HEK293 (cell line): Measurements from ENCODE around the gene DEDD2.
"Not testable (repeated sequence)": the region's sequence is repeated elsewhere in the genome, so short reads cannot be mapped to it uniquely, and the experiment has no call there.

Experiments
- CTCF ChIA-PET: fragments of 350-600 bp; formaldehyde crosslinking; extraction: SDS; loops from one replicate; lab custom pipeline; 2021; ENCODE audit warnings: antibody characterized with exemption; lab: Yijun Ruan, JAX
- POLR2A ChIA-PET: fragments of 300-600 bp; formaldehyde crosslinking; extraction: SDS; loops from one replicate; lab custom pipeline; 2020; ENCODE audit warnings: antibody characterized with exemption, inconsistent platforms; lab: Yijun Ruan, JAX
- H3K27ac ChIP-seq: fragments of 200-500 bp; sonication (Bioruptor generic); 2 replicates; pipeline ENCODE4 v1.5.1; 2014; ENCODE audit warnings: low read depth, low read length, control low read depth, inconsistent platforms; ENCODE audit errors: extremely low read depth
- H3K36me3 ChIP-seq, 2 experiments: fragments of 200-500 bp in 1 of 2; sonication (Bioruptor generic) in 1 of 2; 1 replicate in 1 of 2; 2 replicates in 1 of 2; pipeline ENCODE4 v1.5.1; 2014 to 2017; ENCODE audit warnings: inconsistent platforms in 2 of 2, low read length in 2 of 2; ENCODE audit not compliant: control insufficient read depth in 2 of 2, insufficient read depth in 1 of 2
- H3K4me1 ChIP-seq: fragments of 200-500 bp; sonication (Bioruptor generic); 2 replicates; pipeline ENCODE4 v1.5.1; 2014; ENCODE audit warnings: mild to moderate bottlenecking, low read length, inconsistent platforms; ENCODE audit not compliant: control insufficient read depth, insufficient read depth
- H3K4me3 ChIP-seq: 2 replicates; pipeline ENCODE4 v1.5.1; 2011; ENCODE audit warnings: low read depth, mild to moderate bottlenecking, control low read depth, low read length, moderate library complexity
- H3K9me3 ChIP-seq: fragments of 200-500 bp; sonication (Bioruptor generic); 2 replicates; pipeline ENCODE4 v1.5.1; 2014; ENCODE audit warnings: low read depth, low read length, inconsistent platforms; ENCODE audit not compliant: control insufficient read depth, insufficient read depth
- GLI2 ChIP-seq: fragments of 450-650 bp; formaldehyde crosslinking; IDR thresholded peaks from 2 replicates; pipeline ENCODE4; 2017; ENCODE audit warnings: missing biosample characterization, missing genetic modification characterization, low read depth, borderline replicate concordance
- KLF9 ChIP-seq: fragments of 450-650 bp; formaldehyde crosslinking; IDR thresholded peaks from 2 replicates; pipeline ENCODE4 v1.5.1; 2016; ENCODE audit warnings: missing biosample characterization, missing genetic modification characterization, low read depth
- REPIN1 ChIP-seq: fragments of 450-650 bp; formaldehyde crosslinking; IDR thresholded peaks from 2 replicates; pipeline ENCODE4 v1.5.1; 2017; ENCODE audit warnings: missing biosample characterization, missing genetic modification characterization, low read depth
- YY1 ChIP-seq: fragments of 450-650 bp; formaldehyde crosslinking; IDR thresholded peaks from 2 replicates; pipeline ENCODE4 v1.5.1; 2018; ENCODE audit warnings: missing biosample characterization, missing genetic modification characterization
- ZBTB17 ChIP-seq: fragments of 450-650 bp; formaldehyde crosslinking; IDR thresholded peaks from 2 replicates; pipeline ENCODE4 v1.5.1; 2016; ENCODE audit warnings: missing biosample characterization, missing genetic modification characterization
- ZBTB20 ChIP-seq: fragments of 450-650 bp; formaldehyde crosslinking; IDR thresholded peaks from 2 replicates; pipeline ENCODE4 v1.5.1; 2016; ENCODE audit warnings: missing biosample characterization, missing genetic modification characterization
- ZFP69B ChIP-seq: fragments of 450-650 bp; formaldehyde crosslinking; IDR thresholded peaks from 2 replicates; pipeline ENCODE4 v1.5.1; 2016; ENCODE audit warnings: missing biosample characterization, missing genetic modification characterization
- ZNF114 ChIP-seq: fragments of 450-650 bp; formaldehyde crosslinking; IDR thresholded peaks from 2 replicates; pipeline ENCODE4 v1.5.0; 2017; ENCODE audit warnings: missing biosample characterization, missing genetic modification characterization
- ZNF211 ChIP-seq: fragments of 450-650 bp; formaldehyde crosslinking; IDR thresholded peaks from 2 replicates; pipeline ENCODE4 v1.5.1; 2016; ENCODE audit warnings: low read depth, missing biosample characterization, missing genetic modification characterization
- ZNF350 ChIP-seq: fragments of 450-650 bp; formaldehyde crosslinking; IDR thresholded peaks from 2 replicates; pipeline ENCODE4 v1.5.0; 2017; ENCODE audit warnings: missing biosample characterization, mild to moderate bottlenecking, missing genetic modification characterization
- ZNF391 ChIP-seq: fragments of 450-650 bp; formaldehyde crosslinking; IDR thresholded peaks from 2 replicates; pipeline ENCODE4 v1.5.1; 2016; ENCODE audit warnings: low read depth, missing biosample characterization, missing genetic modification characterization, borderline replicate concordance
- ZNF416 ChIP-seq: fragments of 450-650 bp; formaldehyde crosslinking; IDR thresholded peaks from 2 replicates; pipeline ENCODE4 v1.5.1; 2016; ENCODE audit warnings: missing biosample characterization, missing genetic modification characterization
- ZNF423 ChIP-seq: fragments of 450-650 bp; formaldehyde crosslinking; IDR thresholded peaks from 2 replicates; pipeline ENCODE4 v1.5.1; 2016; ENCODE audit warnings: missing biosample characterization, missing genetic modification characterization
- ZNF48 ChIP-seq: fragments of 450-650 bp; formaldehyde crosslinking; IDR thresholded peaks from 2 replicates; pipeline ENCODE4 v1.5.1; 2016; ENCODE audit warnings: missing biosample characterization, missing genetic modification characterization
- ZNF510 ChIP-seq: fragments of 450-650 bp; formaldehyde crosslinking; IDR thresholded peaks from 2 replicates; pipeline ENCODE4 v1.5.1; 2018; ENCODE audit warnings: mild to moderate bottlenecking, missing genetic modification characterization, missing biosample characterization; ENCODE audit not compliant: insufficient replicate concordance
- ZNF514 ChIP-seq: fragments of 450-650 bp; formaldehyde crosslinking; IDR thresholded peaks from 2 replicates; pipeline ENCODE4 v1.5.1; 2016; ENCODE audit warnings: missing biosample characterization, missing genetic modification characterization
- ZNF561 ChIP-seq: fragments of 450-650 bp; IDR thresholded peaks from 2 replicates; pipeline ENCODE4 v1.5.1; 2018; ENCODE audit warnings: missing biosample characterization, missing genetic modification characterization, borderline replicate concordance
- ZNF624 ChIP-seq: fragments of 450-650 bp; formaldehyde crosslinking; IDR thresholded peaks from 2 replicates; pipeline ENCODE4 v1.5.1; 2017; ENCODE audit warnings: missing biosample characterization, missing genetic modification characterization
- ZNF664 ChIP-seq: fragments of 450-650 bp; formaldehyde crosslinking; IDR thresholded peaks from 2 replicates; pipeline ENCODE4 v1.5.1; 2016; ENCODE audit warnings: missing biosample characterization, missing genetic modification characterization
- ZNF670 ChIP-seq: fragments of 450-650 bp; formaldehyde crosslinking; IDR thresholded peaks from 2 replicates; pipeline ENCODE4 v1.5.1; 2016; ENCODE audit warnings: missing biosample characterization, missing genetic modification characterization, low read depth
- ZNF701 ChIP-seq: fragments of 450-650 bp; formaldehyde crosslinking; IDR thresholded peaks from 2 replicates; pipeline ENCODE4 v1.5.1; 2016; ENCODE audit warnings: missing biosample characterization, missing genetic modification characterization
- ZNF707 ChIP-seq: fragments of 450-650 bp; formaldehyde crosslinking; IDR thresholded peaks from 2 replicates; pipeline ENCODE4 v1.5.1; 2016; ENCODE audit warnings: missing biosample characterization, missing genetic modification characterization
- ZNF768 ChIP-seq: fragments of 450-650 bp; formaldehyde crosslinking; IDR thresholded peaks from 2 replicates; pipeline ENCODE4 v1.5.1; 2018; ENCODE audit warnings: missing biosample characterization, mild to moderate bottlenecking, missing genetic modification characterization
- ZNF830 ChIP-seq: fragments of 450-650 bp; IDR thresholded peaks from 2 replicates; pipeline ENCODE4 v1.5.0; 2018; ENCODE audit warnings: missing biosample characterization, missing genetic modification characterization, low read depth, mild to moderate bottlenecking, moderate library complexity
- ZSCAN30 ChIP-seq: fragments of 450-650 bp; IDR thresholded peaks from 2 replicates; pipeline ENCODE4 v1.5.1; 2018; ENCODE audit warnings: missing biosample characterization, mild to moderate bottlenecking, missing genetic modification characterization, moderate library complexity
- TF ChIP-seq, protein P1 (sequence below): fragments of 450-650 bp; formaldehyde crosslinking; IDR thresholded peaks from 2 replicates; pipeline ENCODE4 v1.5.1; 2016; ENCODE audit warnings: missing biosample characterization, missing genetic modification characterization
- TF ChIP-seq, protein P2 (sequence below): fragments of 450-650 bp; formaldehyde crosslinking; IDR thresholded peaks from 2 replicates; pipeline ENCODE4 v1.5.1; 2016; ENCODE audit warnings: missing biosample characterization, missing genetic modification characterization
- TF ChIP-seq, protein P3 (sequence below): fragments of 450-650 bp; formaldehyde crosslinking; IDR thresholded peaks from 2 replicates; pipeline ENCODE4 v1.5.1; 2016; ENCODE audit warnings: missing biosample characterization, missing genetic modification characterization
- TF ChIP-seq, protein P4 (sequence below): fragments of 450-650 bp; formaldehyde crosslinking; IDR thresholded peaks from 2 replicates; pipeline ENCODE4 v1.5.1; 2016; ENCODE audit warnings: missing biosample characterization, missing genetic modification characterization

DEDD2 gene

DNA sequence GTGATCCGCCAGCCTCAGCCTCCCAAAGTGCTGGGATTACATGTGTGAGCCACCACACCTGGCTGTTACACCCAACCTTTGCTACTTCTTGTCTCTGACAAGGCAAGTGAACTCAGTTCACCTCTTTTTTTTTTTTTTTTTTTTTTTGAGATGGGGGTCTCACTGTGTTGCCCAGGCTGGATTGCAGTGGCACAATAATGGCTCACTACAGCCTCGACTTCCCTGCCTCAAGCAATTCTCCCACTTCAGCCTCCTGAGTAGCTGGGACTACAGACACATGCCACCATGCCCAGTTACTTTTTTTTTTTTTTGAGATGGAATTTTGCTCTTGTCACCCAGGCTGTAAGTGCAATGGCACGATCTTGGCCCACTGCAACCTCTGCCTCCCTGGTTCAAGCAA is 40.4 kb upstream of the DEDD2 start:
- not testable (repeated sequence) for H3K9me3 ChIP-seq, H3K4me3 ChIP-seq, H3K27ac ChIP-seq, H3K36me3 ChIP-seq
- TF ChIP-seq, protein P1, sequence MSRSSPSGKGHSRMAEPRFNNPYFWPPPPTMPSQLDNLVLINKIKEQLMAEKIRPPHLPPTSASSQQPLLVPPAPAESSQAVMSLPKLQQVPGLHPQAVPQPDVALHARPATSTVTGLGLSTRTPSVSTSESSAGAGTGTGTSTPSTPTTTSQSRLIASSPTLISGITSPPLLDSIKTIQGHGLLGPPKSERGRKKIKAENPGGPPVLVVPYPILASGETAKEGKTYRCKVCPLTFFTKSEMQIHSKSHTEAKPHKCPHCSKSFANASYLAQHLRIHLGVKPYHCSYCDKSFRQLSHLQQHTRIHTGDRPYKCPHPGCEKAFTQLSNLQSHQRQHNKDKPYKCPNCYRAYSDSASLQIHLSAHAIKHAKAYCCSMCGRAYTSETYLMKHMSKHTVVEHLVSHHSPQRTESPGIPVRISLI (tag by site-specific recombination) = peak; percentile 75; the same call in 1 of the 2 replicates
- ChIA-PET CTCF (interaction anchor here (0.6 to 4.9 kb wide), 6 partner anchors 12 to 122 kb away, joined by 3 to 23 read pairs (median 4); partner anchors contain the start of gene GSK3A), POLR2A (interaction anchor here (0.6 to 1.1 kb wide), 6 partner anchors 10 to 892 kb away, joined by 3 to 11 read pairs (median 6); no protein-coding TSS in a partner anchor)
- peaks cover 13% of the 10 kb centered on the region for H3K4me1 ChIP-seq

DNA sequence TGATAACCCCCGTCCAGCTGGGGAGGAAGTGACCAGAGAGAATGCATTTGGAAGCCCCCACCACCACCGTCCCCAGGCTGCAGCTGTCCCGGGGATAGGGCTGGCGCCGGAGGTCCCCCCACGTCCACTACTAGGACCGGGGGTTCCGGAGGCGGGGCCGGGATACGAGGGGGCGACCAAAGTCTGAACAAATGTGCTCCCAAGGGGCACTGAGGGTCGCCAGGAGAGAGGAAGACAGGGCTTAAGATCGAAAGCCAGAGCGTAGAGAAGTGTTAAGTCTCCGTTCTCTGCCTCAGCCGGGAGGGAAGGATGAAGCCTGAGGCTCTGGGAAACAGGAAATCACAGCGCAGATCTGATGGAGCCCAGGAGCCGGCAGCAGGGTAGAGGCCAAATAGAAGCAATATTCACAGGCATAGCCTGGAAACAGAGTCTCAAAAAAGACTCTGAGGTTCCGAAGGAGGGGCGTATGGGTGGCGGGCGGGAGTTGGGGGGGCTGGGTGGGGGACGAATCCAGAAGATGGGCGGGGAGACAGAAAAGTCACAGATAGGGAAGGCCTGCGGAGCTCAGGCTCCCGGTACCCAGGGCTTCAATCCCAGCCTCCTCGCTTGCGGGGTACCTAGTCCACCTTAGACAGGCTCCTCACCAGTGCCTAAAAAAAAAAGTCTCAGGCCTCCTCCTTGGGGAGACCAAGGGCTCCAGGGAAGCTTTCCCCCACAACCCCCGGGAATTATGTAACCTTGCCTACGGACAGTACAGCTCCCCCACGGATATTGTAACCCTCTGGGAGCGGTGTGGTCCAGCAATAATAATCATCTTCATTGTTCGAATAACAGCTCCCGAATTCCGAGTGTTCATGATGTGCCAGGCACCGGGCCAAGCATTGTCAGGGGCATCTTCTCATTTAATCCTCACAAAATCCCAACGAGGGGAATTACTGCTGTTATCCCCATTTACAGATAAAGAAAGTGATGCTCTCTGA is 38.6 kb upstream of the DEDD2 start:
- Histone ChIP-seq H3K4me1 (peaks cover 28% of the 10 kb centered on the region), H3K27ac (peak overlapping the region; percentile 70)
- no peak for TF ChIP-seq GLI2 (tag by site-specific recombination)
- TF ChIP-seq, protein P2, sequence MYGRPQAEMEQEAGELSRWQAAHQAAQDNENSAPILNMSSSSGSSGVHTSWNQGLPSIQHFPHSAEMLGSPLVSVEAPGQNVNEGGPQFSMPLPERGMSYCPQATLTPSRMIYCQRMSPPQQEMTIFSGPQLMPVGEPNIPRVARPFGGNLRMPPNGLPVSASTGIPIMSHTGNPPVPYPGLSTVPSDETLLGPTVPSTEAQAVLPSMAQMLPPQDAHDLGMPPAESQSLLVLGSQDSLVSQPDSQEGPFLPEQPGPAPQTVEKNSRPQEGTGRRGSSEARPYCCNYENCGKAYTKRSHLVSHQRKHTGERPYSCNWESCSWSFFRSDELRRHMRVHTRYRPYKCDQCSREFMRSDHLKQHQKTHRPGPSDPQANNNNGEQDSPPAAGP = no peak
- no peak for TF ChIP-seq ZNF48 (tag by site-specific recombination)
- peak; percentile 81; the same call in 1 of the 2 replicates for TF ChIP-seq ZBTB20 (tag by site-specific recombination)
- no peak for TF ChIP-seq ZNF416 (tag by site-specific recombination)
- no peak for TF ChIP-seq ZNF423 (tag by site-specific recombination)
- TF ChIP-seq ZSCAN30 (tag by site-specific recombination) = 0 out of 2 replicates have a peak, but pooled peaks have one; percentile 6
- TF ChIP-seq ZNF350 (tag by site-specific recombination) = no peak
- TF ChIP-seq ZBTB17 (tag by site-specific recombination) = peak; percentile 74
- no peak for TF ChIP-seq ZNF514 (tag by site-specific recombination)
- TF ChIP-seq, protein P3, sequence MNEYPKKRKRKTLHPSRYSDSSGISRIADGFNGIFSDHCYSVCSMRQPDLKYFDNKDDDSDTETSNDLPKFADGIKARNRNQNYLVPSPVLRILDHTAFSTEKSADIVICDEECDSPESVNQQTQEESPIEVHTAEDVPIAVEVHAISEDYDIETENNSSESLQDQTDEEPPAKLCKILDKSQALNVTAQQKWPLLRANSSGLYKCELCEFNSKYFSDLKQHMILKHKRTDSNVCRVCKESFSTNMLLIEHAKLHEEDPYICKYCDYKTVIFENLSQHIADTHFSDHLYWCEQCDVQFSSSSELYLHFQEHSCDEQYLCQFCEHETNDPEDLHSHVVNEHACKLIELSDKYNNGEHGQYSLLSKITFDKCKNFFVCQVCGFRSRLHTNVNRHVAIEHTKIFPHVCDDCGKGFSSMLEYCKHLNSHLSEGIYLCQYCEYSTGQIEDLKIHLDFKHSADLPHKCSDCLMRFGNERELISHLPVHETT (tag by site-specific recombination) = no peak
- no peak for TF ChIP-seq ZNF701 (tag by site-specific recombination)
- no peak for TF ChIP-seq ZFP69B (tag by site-specific recombination)
- no peak for TF ChIP-seq REPIN1 (tag by site-specific recombination)
- no peak for TF ChIP-seq ZNF391 (tag by site-specific recombination)
- no peak for TF ChIP-seq ZNF211 (tag by site-specific recombination)
- no peak for TF ChIP-seq ZNF561 (tag by site-specific recombination)
- no peak for TF ChIP-seq ZNF664 (tag by site-specific recombination)
- TF ChIP-seq KLF9 (tag by site-specific recombination) = peak; percentile 36; the same call in 1 of the 2 replicates
- TF ChIP-seq ZNF114 = no peak
- TF ChIP-seq, protein P4, sequence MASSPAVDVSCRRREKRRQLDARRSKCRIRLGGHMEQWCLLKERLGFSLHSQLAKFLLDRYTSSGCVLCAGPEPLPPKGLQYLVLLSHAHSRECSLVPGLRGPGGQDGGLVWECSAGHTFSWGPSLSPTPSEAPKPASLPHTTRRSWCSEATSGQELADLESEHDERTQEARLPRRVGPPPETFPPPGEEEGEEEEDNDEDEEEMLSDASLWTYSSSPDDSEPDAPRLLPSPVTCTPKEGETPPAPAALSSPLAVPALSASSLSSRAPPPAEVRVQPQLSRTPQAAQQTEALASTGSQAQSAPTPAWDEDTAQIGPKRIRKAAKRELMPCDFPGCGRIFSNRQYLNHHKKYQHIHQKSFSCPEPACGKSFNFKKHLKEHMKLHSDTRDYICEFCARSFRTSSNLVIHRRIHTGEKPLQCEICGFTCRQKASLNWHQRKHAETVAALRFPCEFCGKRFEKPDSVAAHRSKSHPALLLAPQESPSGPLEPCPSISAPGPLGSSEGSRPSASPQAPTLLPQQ (tag by site-specific recombination) = no peak
- TF ChIP-seq ZNF510 (tag by site-specific recombination) = no peak
- TF ChIP-seq ZNF670 (tag by site-specific recombination) = no peak
- no peak for TF ChIP-seq ZNF624
- TF ChIP-seq ZNF830 = no peak
- no peak for TF ChIP-seq ZNF768
- no peak for TF ChIP-seq ZNF707 (tag by site-specific recombination)
- no peak for TF ChIP-seq YY1 (tag by site-specific recombination)

More for the DNA sequence above, 38.6 kb upstream of the DEDD2 start:
- H3K9me3 ChIP-seq = no peaks in the 10 kb centered on the region
- ChIA-PET POLR2A (interaction anchor here (0.7 to 2.3 kb wide), 5 partner anchors 10 to 141 kb away, joined by 3 to 15 read pairs (median 10); partner anchors contain the start of gene GSK3A), CTCF (interaction anchor here (0.6 to 4.9 kb wide), 6 partner anchors 9 to 55 kb away, joined by 3 to 23 read pairs (median 3); no protein-coding TSS in a partner anchor)
- no peaks in the 10 kb centered on the region for H3K36me3 ChIP-seq
- peak overlapping the region; percentile 44 for H3K4me3 ChIP-seq
